Uterus (tissue), 2 donors: ENCODE results near the gene RASA3.

Experiments used
- POLR2A ChIP-seq, 2 donors: fragments of 450-650 bp; IDR thresholded peaks; one replicate each; pipeline ENCODE4 v1.6.1; 2016; ENCODE audit warnings: antibody characterized with exemption in 2 of 2, mild to moderate bottlenecking in 1 of 2, moderate library complexity in 1 of 2
- TF ChIP-seq, protein P1 (sequence below), 4 experiments: fragments of 200-600 bp in 2 of 4; fragments of 450-650 bp in 2 of 4; sonication (generic) in 2 of 4; IDR thresholded peaks; one replicate each; pipeline ENCODE4 v1.5.1; 2016 to 2019; ENCODE audit warnings: antibody characterized with exemption in 4 of 4, mild to moderate bottlenecking in 2 of 4, moderate library complexity in 1 of 4

- TF ChIP-seq, protein P1, sequence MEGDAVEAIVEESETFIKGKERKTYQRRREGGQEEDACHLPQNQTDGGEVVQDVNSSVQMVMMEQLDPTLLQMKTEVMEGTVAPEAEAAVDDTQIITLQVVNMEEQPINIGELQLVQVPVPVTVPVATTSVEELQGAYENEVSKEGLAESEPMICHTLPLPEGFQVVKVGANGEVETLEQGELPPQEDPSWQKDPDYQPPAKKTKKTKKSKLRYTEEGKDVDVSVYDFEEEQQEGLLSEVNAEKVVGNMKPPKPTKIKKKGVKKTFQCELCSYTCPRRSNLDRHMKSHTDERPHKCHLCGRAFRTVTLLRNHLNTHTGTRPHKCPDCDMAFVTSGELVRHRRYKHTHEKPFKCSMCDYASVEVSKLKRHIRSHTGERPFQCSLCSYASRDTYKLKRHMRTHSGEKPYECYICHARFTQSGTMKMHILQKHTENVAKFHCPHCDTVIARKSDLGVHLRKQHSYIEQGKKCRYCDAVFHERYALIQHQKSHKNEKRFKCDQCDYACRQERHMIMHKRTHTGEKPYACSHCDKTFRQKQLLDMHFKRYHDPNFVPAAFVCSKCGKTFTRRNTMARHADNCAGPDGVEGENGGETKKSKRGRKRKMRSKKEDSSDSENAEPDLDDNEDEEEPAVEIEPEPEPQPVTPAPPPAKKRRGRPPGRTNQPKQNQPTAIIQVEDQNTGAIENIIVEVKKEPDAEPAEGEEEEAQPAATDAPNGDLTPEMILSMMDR (IDR thresholded peaks at IDR 0.05), result no peak
- no peak for TF ChIP-seq POLR2A (IDR thresholded peaks at IDR 0.05)
Measured at GRCh38 chr13:114079601-114080536, 52.6 kb downstream of the RASA3 start.
